K562 (cell line): ENCODE results near the gene CEMP1. TPM values are rescaled to one million over a fixed set of nuclear protein-coding genes. Genes with fewer than 3 reads are reported as not detected.

Experiments used
- MGA ChIP-seq: fragments of 450-650 bp; IDR thresholded peaks from 2 replicates; pipeline ENCODE4 v1.6.1; 2016; ENCODE audit warnings: mild to moderate bottlenecking, moderate library complexity
- MYBL2 ChIP-seq, 2 experiments: fragments of 450-650 bp in 1 of 2; sonication (generic) in 1 of 2; formaldehyde crosslinking in 1 of 2; IDR thresholded peaks; 2 replicates each; pipeline versions ENCODE4 v1.6.1 to v1.8.1; 2017 to 2022; ENCODE audit warnings: borderline replicate concordance in 1 of 2, inconsistent platforms in 1 of 2, low read depth in 1 of 2, mild to moderate bottlenecking in 1 of 2, missing genetic modification reagents in 1 of 2, moderate library complexity in 1 of 2
- NCOA4 ChIP-seq: fragments of 450-650 bp; IDR thresholded peaks from 2 replicates; pipeline ENCODE4 v1.6.1; 2018; ENCODE audit warnings: mild to moderate bottlenecking; ENCODE audit not compliant: partially characterized antibody
- polyA plus RNA-seq, 8 experiments: library from polyadenylated mRNA; depleted of rRNA in 4 of 8; stranded (reverse) in 5 of 8; unstranded in 3 of 8; fragments of >200 nt; fragmentation: Nextera tagmentation in 2 of 8; fragmentation: Illumina TruSeq in 1 of 8; extraction: Ambion mirVana in 2 of 8; extraction: Trizol in 1 of 8; gene quantifications; 2 replicates each; pipeline versions ENCODE4 v1.2.1 to v1.2.3, GENCODE V29; 2011 to 2014; ENCODE audit warnings: inconsistent platforms in 1 of 8, missing spikeins in 1 of 8
- total RNA-seq, 7 experiments: library from RNA; depleted of rRNA in 6 of 7; stranded (reverse); fragments of >200 nt in 6 of 7; fragmentation: Illumina TruSeq in 2 of 7; extraction: Trizol in 2 of 7; gene quantifications; 2 replicates each; pipeline versions ENCODE4 v1.2.1 to v1.2.3, GENCODE V29; 2011 to 2021; ENCODE audit warnings: low replicate concordance in 1 of 7
- TF ChIP-seq, protein P1 (sequence below), 2 experiments: fragments of 450-650 bp; conservative IDR thresholded peaks; 2 replicates each; pipeline ENCODE4 v1.6.1; 2017; ENCODE audit warnings: mild to moderate bottlenecking in 2 of 2, moderate library complexity in 2 of 2

CEMP1 gene
- total and polyA plus RNA-seq, 9 of the 15 experiments (the other 6 are each of a cell fraction or from before 2014, with no cell fraction given) = 0.05 to 0.45 TPM; not detected in 7

GRCh38 chr16:2532494-2533141 lies 1.4 kb upstream of the CEMP1 start (continued):
- TF ChIP-seq, protein P1, sequence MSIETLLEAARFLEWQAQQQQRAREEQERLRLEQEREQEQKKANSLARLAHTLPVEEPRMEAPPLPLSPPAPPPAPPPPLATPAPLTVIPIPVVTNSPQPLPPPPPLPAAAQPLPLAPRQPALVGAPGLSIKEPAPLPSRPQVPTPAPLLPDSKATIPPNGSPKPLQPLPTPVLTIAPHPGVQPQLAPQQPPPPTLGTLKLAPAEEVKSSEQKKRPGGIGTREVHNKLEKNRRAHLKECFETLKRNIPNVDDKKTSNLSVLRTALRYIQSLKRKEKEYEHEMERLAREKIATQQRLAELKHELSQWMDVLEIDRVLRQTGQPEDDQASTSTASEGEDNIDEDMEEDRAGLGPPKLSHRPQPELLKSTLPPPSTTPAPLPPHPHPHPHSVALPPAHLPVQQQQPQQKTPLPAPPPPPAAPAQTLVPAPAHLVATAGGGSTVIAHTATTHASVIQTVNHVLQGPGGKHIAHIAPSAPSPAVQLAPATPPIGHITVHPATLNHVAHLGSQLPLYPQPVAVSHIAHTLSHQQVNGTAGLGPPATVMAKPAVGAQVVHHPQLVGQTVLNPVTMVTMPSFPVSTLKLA (conservative IDR thresholded peaks at IDR 0.05) = no peak
- TF ChIP-seq MGA = 0 out of 2 replicates have a peak, but pooled peaks have one; percentile 21
- TF ChIP-seq NCOA4 = no peak
- TF ChIP-seq MYBL2 (IDR thresholded peaks at IDR 0.05; ENCODE audit: low read depth) = no peak
- TF ChIP-seq MYBL2 (CRISPR knock-in tag; IDR thresholded peaks at IDR 0.05; ENCODE audit: borderline replicate concordance) = no peak
